Fibroblast of lung (primary cell): ENCODE measurements around the gene DSP. TPM values are rescaled to one million over a fixed set of nuclear protein-coding genes. Genes with fewer than 3 reads are reported as not detected.

Experiments used
- DNase-seq, 2 donors: peaks; one replicate each; pipeline versions ENCODE4 v3.0.0 to v3.0.0-alpha.2; 2010; ENCODE audit warnings: low read depth in 2 of 2
- H2AFZ ChIP-seq: 2 replicates; pipeline ENCODE4 v1.5.1; 2012; ENCODE audit warnings: low read length, control low read depth, inconsistent platforms
- H3K27ac ChIP-seq: 2 replicates; pipeline ENCODE4 v1.5.1; 2011; ENCODE audit warnings: low read length, control low read depth; ENCODE audit not compliant: insufficient read depth
- H3K27me3 ChIP-seq: 2 replicates; pipeline ENCODE4 v1.5.1; 2011; ENCODE audit warnings: mild to moderate bottlenecking, low read length; ENCODE audit not compliant: control insufficient read depth, insufficient read depth
- H3K36me3 ChIP-seq: 2 replicates; pipeline ENCODE4 v1.5.1; 2011; ENCODE audit warnings: low read length; ENCODE audit not compliant: control insufficient read depth, insufficient read depth
- H3K4me1 ChIP-seq: 2 replicates; pipeline ENCODE4 v1.5.1; 2011; ENCODE audit warnings: low read length; ENCODE audit not compliant: control insufficient read depth, insufficient read depth; ENCODE audit errors: extremely low read depth
- H3K4me2 ChIP-seq: 2 replicates; pipeline ENCODE4 v1.5.1; 2011; ENCODE audit warnings: low read length, control low read depth; ENCODE audit not compliant: insufficient read depth; ENCODE audit errors: extremely low read depth
- H3K4me3 ChIP-seq, 4 experiments: fragments of 200-600 bp in 1 of 4; sonication (generic) in 1 of 4; replicated peaks in 1 of 4; 2 replicates each; pipeline ENCODE4 v1.5.1; 2011 to 2016; ENCODE audit warnings: low read length in 4 of 4, low read depth in 3 of 4, mild to moderate bottlenecking in 3 of 4, control low read depth in 2 of 4, inconsistent platforms in 1 of 4, mixed read lengths in 1 of 4; ENCODE audit not compliant: insufficient read depth in 1 of 4; ENCODE audit errors: control extremely low read depth in 1 of 4
- H3K79me2 ChIP-seq: 2 replicates; pipeline ENCODE4 v1.5.1; 2012; ENCODE audit warnings: mild to moderate bottlenecking, low read length, inconsistent platforms; ENCODE audit not compliant: control insufficient read depth, insufficient read depth
- H3K9ac ChIP-seq: 2 replicates; pipeline ENCODE4 v1.5.1; 2011; ENCODE audit warnings: mild to moderate bottlenecking, low read length, control low read depth; ENCODE audit not compliant: insufficient read depth
- H3K9me3 ChIP-seq: 2 replicates; pipeline ENCODE4 v1.5.1; 2012; ENCODE audit warnings: low read depth, low read length; ENCODE audit not compliant: control insufficient read depth, insufficient read depth
- H4K20me1 ChIP-seq: 2 replicates; pipeline ENCODE4 v1.5.1; 2011; ENCODE audit warnings: low read length; ENCODE audit not compliant: control insufficient read depth, insufficient read depth; ENCODE audit errors: extremely low read depth
- EZH2 ChIP-seq: IDR thresholded peaks from 2 replicates; pipeline ENCODE4 v1.5.1; 2012; ENCODE audit warnings: low read length, control low read depth, mild to moderate bottlenecking; ENCODE audit errors: missing control alignments
- polyA plus RNA-seq, 2 donors: library from polyadenylated mRNA; depleted of rRNA in 1 of 2; stranded (reverse) in 1 of 2; unstranded in 1 of 2; fragments of >200 nt; gene quantifications; 2 replicates each; pipeline ENCODE4 v1.2.1, GENCODE V29; 2011 to 2012; ENCODE audit warnings: missing spikeins in 1 of 2
- total RNA-seq: library from RNA; depleted of rRNA; stranded (reverse); fragments of >200 nt; gene quantifications from 2 replicates; pipeline ENCODE4 v1.2.1, GENCODE V29; 2014
- TF ChIP-seq, protein P1 (sequence below), 2 donors: IDR thresholded peaks in 1 of 2; conservative IDR thresholded peaks in 1 of 2; 1 replicate in 1 of 2; 2 replicates in 1 of 2; pipeline ENCODE4 v1.5.1; 2011 to 2012; ENCODE audit warnings: low read length in 2 of 2, control low read depth in 1 of 2, inconsistent platforms in 1 of 2, low read depth in 1 of 2, mild to moderate bottlenecking in 1 of 2

DSP gene
- total and polyA plus RNA-seq, 2 donors (not counting 1 experiment from before 2014, with no cell fraction given), result 3.8 TPM; not detected in 1

- Histone ChIP-seq H3K4me1 (no peaks in the 10 kb centered on the region), H3K9ac (no peak overlapping the region), H3K4me3 (no peak overlapping the region), H3K27ac (no peak overlapping the region), H2AFZ (no peak overlapping the region), H3K36me3 (no peaks in the 10 kb centered on the region), H3K79me2 (no peaks in the 10 kb centered on the region), H3K27me3 (no peaks in the 10 kb centered on the region), H3K9me3 (no peaks in the 10 kb centered on the region), H4K20me1 (no peaks in the 10 kb centered on the region), H3K4me2 (no peak overlapping the region)
- TF ChIP-seq EZH2, result no peak
- TF ChIP-seq, protein P1, sequence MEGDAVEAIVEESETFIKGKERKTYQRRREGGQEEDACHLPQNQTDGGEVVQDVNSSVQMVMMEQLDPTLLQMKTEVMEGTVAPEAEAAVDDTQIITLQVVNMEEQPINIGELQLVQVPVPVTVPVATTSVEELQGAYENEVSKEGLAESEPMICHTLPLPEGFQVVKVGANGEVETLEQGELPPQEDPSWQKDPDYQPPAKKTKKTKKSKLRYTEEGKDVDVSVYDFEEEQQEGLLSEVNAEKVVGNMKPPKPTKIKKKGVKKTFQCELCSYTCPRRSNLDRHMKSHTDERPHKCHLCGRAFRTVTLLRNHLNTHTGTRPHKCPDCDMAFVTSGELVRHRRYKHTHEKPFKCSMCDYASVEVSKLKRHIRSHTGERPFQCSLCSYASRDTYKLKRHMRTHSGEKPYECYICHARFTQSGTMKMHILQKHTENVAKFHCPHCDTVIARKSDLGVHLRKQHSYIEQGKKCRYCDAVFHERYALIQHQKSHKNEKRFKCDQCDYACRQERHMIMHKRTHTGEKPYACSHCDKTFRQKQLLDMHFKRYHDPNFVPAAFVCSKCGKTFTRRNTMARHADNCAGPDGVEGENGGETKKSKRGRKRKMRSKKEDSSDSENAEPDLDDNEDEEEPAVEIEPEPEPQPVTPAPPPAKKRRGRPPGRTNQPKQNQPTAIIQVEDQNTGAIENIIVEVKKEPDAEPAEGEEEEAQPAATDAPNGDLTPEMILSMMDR (conservative IDR thresholded peaks at IDR 0.05 in 1 of 2, IDR thresholded peaks at IDR 0.05 in 1 of 2; ENCODE audit: low read depth in 1 of 2, low read length in 2 of 2), result no peak
- DNase-seq, result peak in 1 of 2 donors; percentile 10
These were observed 87.8 kb downstream of the DSP start for GRCh38 chr6:7629321-7629720.

- Histone ChIP-seq H4K20me1 (no peaks in the 10 kb centered on the region), H3K4me3 (no peak overlapping the region), H3K4me2 (no peak overlapping the region), H3K9me3 (no peaks in the 10 kb centered on the region), H3K36me3 (no peaks in the 10 kb centered on the region), H3K9ac (no peak overlapping the region), H3K4me1 (no peaks in the 10 kb centered on the region), H3K27ac (no peak overlapping the region), H3K79me2 (no peaks in the 10 kb centered on the region), H2AFZ (no peak overlapping the region), H3K27me3 (no peaks in the 10 kb centered on the region)
- DNase-seq, result no peak
- TF ChIP-seq, protein P1 (conservative IDR thresholded peaks at IDR 0.05 in 1 of 2, IDR thresholded peaks at IDR 0.05 in 1 of 2; ENCODE audit: low read depth in 1 of 2, low read length in 2 of 2), result no peak
- no peak for TF ChIP-seq EZH2
These were observed 89.3 kb downstream of the DSP start for GRCh38 chr6:7630792-7631191.

- Histone ChIP-seq H4K20me1 (no peaks in the 10 kb centered on the region), H3K4me3 (no peak overlapping the region), H3K9ac (no peak overlapping the region), H3K4me2 (no peak overlapping the region), H3K4me1 (no peaks in the 10 kb centered on the region), H3K79me2 (no peaks in the 10 kb centered on the region), H2AFZ (no peak overlapping the region), H3K27ac (no peak overlapping the region), H3K36me3 (no peaks in the 10 kb centered on the region), H3K9me3 (no peaks in the 10 kb centered on the region), H3K27me3 (no peaks in the 10 kb centered on the region)
- no peak for DNase-seq
- TF ChIP-seq, protein P1 (conservative IDR thresholded peaks at IDR 0.05 in 1 of 2, IDR thresholded peaks at IDR 0.05 in 1 of 2; ENCODE audit: low read depth in 1 of 2, low read length in 2 of 2), result no peak
- no peak for TF ChIP-seq EZH2
These were observed 90.0 kb downstream of the DSP start for GRCh38 chr6:7631466-7631865.
